HuH-7 (cell line): ENCODE data around the gene DOCK4.

Experiments used
- DNase-seq: peaks from one replicate; pipeline ENCODE4 v3.0.0; 2011; ENCODE audit warnings: low spot score

DOCK4 gene

GRCh38 chr7:112214883-112215282 lies 8.7 kb upstream of the DOCK4 start:
- DNase-seq = no peak

GRCh38 chr7:112214268-112214667 lies 8.1 kb upstream of the DOCK4 start:
- no peak for DNase-seq

DNA sequence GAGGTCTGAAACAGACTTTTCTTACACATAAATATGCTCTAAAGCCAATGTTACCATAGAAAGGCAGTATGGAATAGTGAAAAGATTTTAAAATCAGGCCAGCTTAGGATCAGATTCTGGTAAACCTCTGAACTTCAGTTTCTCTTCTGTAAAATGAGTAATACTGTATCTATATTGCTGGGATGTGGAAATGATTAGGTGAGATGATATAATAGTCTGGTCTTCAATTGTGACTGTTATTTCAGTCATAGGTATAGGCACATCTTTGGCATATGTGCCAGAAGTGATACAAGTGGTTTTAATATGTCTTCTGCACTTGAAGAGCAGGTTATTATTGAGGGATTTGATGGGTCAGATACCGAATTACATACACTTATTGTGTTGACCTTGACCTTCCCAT lies 7.5 kb upstream of the DOCK4 start:
- DNase-seq = no peak

DNA sequence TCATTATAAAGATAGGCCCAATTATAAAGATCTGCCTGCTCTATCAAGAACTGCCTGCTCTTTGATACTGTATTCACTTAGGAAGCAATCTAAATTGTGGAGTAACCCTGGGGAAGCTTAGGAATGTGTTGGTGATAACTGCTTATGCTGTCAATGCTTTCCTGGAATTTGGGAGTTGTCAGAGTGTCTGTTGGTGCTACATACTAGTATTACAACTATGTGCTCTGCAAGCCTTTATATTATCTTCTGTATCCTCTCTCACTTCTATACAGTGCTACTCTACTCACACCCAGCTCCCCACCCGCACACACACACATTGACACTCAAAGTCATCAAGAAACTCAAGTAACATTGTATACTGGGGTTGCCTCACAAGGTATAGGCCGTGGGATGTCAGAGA lies 6.4 kb upstream of the DOCK4 start:
- DNase-seq = no peak

- DNase-seq = peak; percentile 26
Observed at GRCh38 chr7:112211348-112211907, 5.2 kb upstream of the DOCK4 start.

DNA sequence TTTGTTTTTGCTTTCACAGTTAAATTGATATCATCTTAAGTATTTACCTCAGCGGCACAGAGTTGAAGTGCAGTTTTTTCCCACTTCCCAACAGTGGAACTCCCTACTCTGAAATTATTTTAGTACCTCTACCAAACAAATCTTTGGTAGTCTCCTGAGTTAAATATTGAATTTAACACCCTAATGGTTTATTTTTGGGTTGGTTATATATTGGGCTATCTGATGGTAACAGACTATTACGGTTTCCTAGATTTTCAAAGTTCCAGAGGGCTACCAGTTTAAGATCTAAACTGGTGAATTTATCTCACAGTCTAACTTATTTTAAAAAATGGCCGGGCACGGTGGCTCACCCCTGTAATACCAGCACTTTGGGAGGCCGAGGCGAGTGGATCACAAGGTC lies 1.6 kb upstream of the DOCK4 start:
- no peak for DNase-seq

- DNase-seq = no peak
Observed at GRCh38 chr7:112206991-112207592, 893 bp upstream of the DOCK4 start.

GRCh38 chr7:112205343-112206237 lies 609 bp downstream of the DOCK4 start:
- peak; percentile 65 for DNase-seq

- no peak for DNase-seq
Observed at GRCh38 chr7:112204499-112205342, 1.5 kb downstream of the DOCK4 start.

DNA sequence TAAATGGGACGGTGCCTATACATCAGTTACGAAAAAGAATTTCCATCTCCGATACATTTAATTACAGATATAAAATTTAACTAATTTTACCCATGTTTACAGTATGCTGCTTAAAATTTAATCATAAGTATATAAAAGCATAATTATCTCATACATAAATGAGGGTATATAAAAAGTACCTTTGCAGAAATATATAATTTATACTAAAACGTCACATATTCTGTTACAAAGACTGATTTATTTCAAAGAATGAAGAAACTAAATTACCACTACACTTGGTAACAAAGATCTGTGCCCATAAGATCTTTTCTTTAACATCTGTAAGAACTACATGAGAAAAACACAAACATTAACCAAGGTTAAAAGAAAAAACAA lies 2.8 kb downstream of the DOCK4 start:
- DNase-seq = no peak

DNA sequence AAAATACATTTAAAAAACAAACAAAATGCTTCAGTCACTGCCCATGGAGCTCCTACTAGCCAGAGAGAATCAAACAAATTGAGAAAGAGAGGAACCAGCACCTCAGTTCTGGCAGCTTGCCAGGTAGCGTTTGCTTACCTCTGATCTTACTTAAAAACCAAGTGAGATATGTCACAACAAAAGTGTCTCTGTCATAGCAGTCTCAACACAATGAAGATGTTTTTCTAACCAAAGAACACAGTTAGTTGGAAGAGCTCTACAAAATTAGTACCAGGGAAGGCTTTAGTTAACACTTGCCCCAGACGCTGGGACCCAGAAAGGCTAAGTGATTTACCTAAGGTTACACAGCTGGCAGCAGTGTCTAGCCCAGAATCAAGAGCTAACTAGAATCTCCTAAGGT lies 3.4 kb downstream of the DOCK4 start:
- no peak for DNase-seq

GRCh38 chr7:112201839-112202238 lies 4.4 kb downstream of the DOCK4 start:
- DNase-seq = no peak

GRCh38 chr7:112201411-112201810 lies 4.8 kb downstream of the DOCK4 start:
- DNase-seq = no peak

- DNase-seq = no peak
Observed at GRCh38 chr7:112199672-112200071, 6.5 kb downstream of the DOCK4 start.

DNA sequence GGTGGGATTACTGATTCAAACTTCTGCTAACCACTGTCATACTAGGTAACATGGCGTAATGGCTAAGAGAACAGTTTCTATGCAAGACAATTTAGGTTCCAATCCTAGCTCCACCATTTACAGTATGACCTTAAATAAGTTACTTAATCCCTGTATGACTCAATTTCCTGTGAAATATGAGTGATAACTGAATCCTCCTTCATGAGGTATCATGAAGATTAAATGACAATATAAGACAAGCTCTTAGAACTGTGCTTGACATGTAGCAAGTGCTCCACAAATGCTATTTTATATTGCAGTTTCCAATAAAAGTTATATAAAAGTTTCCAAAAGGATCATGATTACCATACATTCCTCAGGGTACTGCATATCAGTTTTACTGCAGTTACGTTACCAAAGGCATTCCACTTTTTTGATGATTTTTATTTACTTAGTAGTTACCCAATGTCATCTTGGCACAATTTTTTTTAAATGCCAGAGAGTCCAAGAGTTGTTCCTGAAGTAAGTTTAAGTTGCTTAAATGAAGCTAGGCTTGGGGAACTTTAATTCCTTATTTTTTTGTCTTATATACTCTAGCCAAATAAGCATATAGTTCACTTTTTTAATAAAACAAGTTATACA lies 7.1 kb downstream of the DOCK4 start:
- DNase-seq = no peak

- DNase-seq = no peak
Observed at GRCh38 chr7:112197322-112197721, 8.9 kb downstream of the DOCK4 start.

DNA sequence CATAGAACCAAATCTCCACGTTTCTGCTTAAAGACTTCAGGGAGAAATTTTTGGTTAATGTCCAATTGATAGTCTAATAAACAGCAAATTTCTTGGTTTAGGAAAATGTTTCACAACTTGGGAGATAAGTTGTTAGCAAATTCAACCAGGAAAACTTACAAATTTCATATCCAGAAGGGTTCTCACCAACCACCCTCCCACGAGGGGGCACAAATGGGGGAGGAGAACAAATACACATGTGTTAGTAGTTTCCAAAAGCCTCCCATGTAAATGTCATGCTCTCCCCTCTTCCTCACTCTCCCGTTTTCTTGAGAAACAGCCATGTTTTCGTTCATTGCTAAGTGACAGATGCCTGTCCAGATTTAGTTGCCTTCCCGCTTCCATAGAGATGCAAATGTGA lies 10.5 kb downstream of the DOCK4 start:
- DNase-seq = no peak

DNA sequence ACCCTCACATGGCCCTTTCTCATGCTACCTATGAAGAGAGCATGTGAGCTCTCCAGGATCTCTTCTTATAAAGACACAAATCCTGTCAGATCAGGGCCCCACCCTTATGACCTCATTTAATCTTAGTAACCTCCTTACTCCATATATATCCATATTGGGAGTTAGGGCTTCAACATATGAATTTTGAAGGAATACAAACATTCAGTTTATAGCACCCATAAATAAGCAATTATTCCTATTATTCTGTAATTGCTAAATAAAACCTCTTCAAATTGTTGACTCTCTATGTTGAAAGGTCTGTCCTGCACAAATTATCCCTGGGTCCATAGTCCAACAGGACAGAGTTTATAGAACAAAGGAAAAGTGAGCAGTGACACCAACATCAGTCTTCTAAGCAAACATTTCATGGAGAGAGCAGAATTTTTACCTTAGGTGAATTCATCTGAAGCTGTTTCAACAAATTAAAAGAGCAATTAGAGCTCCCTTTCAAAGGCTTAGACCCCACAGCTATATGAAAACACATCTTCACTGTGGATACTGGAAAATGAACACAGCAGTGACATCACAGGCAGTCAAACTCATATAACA lies 12.2 kb downstream of the DOCK4 start:
- DNase-seq = no peak

- DNase-seq = no peak
Observed at GRCh38 chr7:112192236-112193154, 13.7 kb downstream of the DOCK4 start.

DNA sequence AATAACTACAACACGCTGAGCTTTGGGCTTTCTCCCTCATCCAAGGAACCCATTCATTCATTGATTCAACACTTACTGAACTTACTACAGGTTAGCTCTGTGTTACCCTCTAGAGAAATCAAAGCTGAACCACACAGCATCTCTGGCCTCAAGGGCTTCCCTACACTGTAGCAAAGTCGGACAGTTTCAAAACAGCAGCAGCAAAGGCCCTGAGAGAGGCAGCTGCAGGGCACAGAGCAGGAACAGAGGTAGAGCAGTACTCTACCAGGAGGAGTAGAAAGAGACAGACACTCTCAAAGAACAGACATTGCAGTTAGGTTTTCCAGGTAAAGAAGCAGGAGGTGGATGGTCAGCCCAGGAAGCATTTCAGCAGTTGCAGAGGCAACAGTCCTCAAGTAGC lies 16.1 kb downstream of the DOCK4 start:
- DNase-seq = no peak

DNA sequence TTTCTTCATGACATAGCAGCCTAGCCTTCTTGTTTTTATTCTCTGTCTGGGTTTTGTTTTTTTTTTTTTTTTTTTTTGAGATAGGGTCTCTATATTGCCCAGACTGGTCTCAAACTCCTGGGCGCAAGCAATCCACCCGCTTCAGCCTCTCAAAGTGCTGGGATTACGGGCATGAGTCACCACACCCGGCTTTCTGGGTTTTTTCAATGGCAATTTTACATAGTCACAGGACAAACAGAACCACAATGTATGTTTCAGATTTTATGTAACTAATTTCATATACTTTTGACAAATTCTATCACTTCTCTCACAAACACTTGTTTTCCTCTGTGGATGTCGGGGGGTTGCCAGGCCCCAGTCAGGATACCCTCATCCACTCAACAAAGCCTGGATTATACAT lies 16.5 kb downstream of the DOCK4 start:
- no peak for DNase-seq
